T-cell (primary cell): ENCODE data around the gene PHF23. TPM values are rescaled to one million over a fixed set of nuclear protein-coding genes. Genes with fewer than 3 reads are reported as not detected.

ENCODE experiments used
- ATAC-seq, 4 experiments: fragments of 200-7000 bp in 3 of 4; fragments of 150-1000 bp in 1 of 4; cut with Tn5 transposase; replicated peaks in 1 of 4; 1 replicate in 3 of 4; 2 replicates in 1 of 4; pipeline ENCODE4 v1.10.0; 2021; ENCODE audit warnings: moderate library complexity in 3 of 4, mild to moderate bottlenecking in 2 of 4, moderate number of reproducible peaks in 1 of 4
- CTCF ChIA-PET, 2 donors: fragments of 300-600 bp; sonication (Branson Sonifier 250); formaldehyde crosslinking; loops; one replicate each; lab custom pipeline; 2022; ENCODE audit warnings: antibody characterized with exemption in 2 of 2; lab: Charles Lee
- POLR2A ChIA-PET, 2 donors: fragments of 300-600 bp; sonication (Branson Sonifier 250); formaldehyde crosslinking; loops; one replicate each; lab custom pipeline; 2022; ENCODE audit warnings: antibody characterized with exemption in 2 of 2; lab: Charles Lee
- DNase-seq, 35 experiments: peaks; one replicate each; pipeline versions ENCODE4 v3.0.0 to v3.0.0-alpha.2; 2013 to 2023
- H3K27ac ChIP-seq: one replicate; pipeline ENCODE4 v1.5.1; 2013; ENCODE audit warnings: low read length
- H3K27me3 ChIP-seq, 2 experiments: replicated peaks in 1 of 2; 1 replicate in 1 of 2; 2 replicates in 1 of 2; pipeline versions ENCODE4 v1.6.1 to v1.7.0; 2013; ENCODE audit warnings: low read length in 1 of 2, mixed read lengths in 1 of 2; ENCODE audit not compliant: control insufficient read depth in 2 of 2, insufficient read depth in 2 of 2; ENCODE audit errors: extremely low read depth in 1 of 2
- H3K36me3 ChIP-seq, 2 donors: 1 replicate in 1 of 2; 2 replicates in 1 of 2; pipeline versions ENCODE4 v1.6.1 to v1.7.0; 2013; ENCODE audit warnings: low read length in 1 of 2; ENCODE audit not compliant: control insufficient read depth in 2 of 2, insufficient read depth in 1 of 2; ENCODE audit errors: extremely low read depth in 1 of 2
- H3K4me1 ChIP-seq, 2 experiments: 1 replicate in 1 of 2; 2 replicates in 1 of 2; pipeline versions ENCODE4 v1.6.1 to v1.7.0; 2013; ENCODE audit warnings: low read length in 2 of 2, mixed read lengths in 1 of 2; ENCODE audit not compliant: insufficient read depth in 2 of 2, control insufficient read depth in 1 of 2; ENCODE audit errors: extremely low read depth in 1 of 2
- H3K4me3 ChIP-seq, 2 donors: 1 replicate in 1 of 2; 2 replicates in 1 of 2; pipeline versions ENCODE4 v1.5.1 to v1.7.0; 2013; ENCODE audit warnings: mild to moderate bottlenecking in 2 of 2, low read length in 1 of 2, moderate library complexity in 1 of 2; ENCODE audit not compliant: control insufficient read depth in 1 of 2; ENCODE audit errors: extremely low read depth in 1 of 2
- H3K9me3 ChIP-seq: 2 replicates; pipeline ENCODE4 v1.7.0; 2013
- H3K27ac Mint-ChIP-seq, 2 donors: one replicate each; pipeline ENCODE4 v1.8.0; 2020 to 2021; ENCODE audit warnings: mild to moderate bottlenecking in 2 of 2, mixed read lengths in 2 of 2
- H3K27me3 Mint-ChIP-seq, 2 donors: one replicate each; pipeline ENCODE4 v1.8.0; 2021 to 2022; ENCODE audit warnings: mixed read lengths in 2 of 2
- H3K36me3 Mint-ChIP-seq: one replicate; pipeline ENCODE4 v1.8.0; 2021; ENCODE audit warnings: mixed read lengths
- H3K4me1 Mint-ChIP-seq, 3 donors: one replicate each; pipeline ENCODE4 v1.8.0; 2020 to 2022; ENCODE audit warnings: mixed read lengths in 3 of 3, mild to moderate bottlenecking in 1 of 3
- H3K4me3 Mint-ChIP-seq, 3 donors: one replicate each; pipeline ENCODE4 v1.8.0; 2020 to 2022; ENCODE audit warnings: mild to moderate bottlenecking in 3 of 3, mixed read lengths in 3 of 3, moderate library complexity in 3 of 3
- H3K9me3 Mint-ChIP-seq, 3 donors: one replicate each; pipeline ENCODE4 v1.8.0; 2020 to 2022; ENCODE audit warnings: mixed read lengths in 3 of 3
- WGBS: methylation state at CpG from one replicate; pipeline ENCODE4 v1.1.5; 2013; ENCODE audit warnings: missing lambda C conversion rate; ENCODE audit not compliant: insufficient coverage; 5-methylcytosine and 5-hydroxymethylcytosine counted together
- total RNA-seq, 35 experiments: library from RNA in 6 of 35; stranded (reverse) in 6 of 35; fragments of 120-200 nt in 1 of 35; gene quantifications; one replicate each; pipeline versions ENCODE4 v1.2.1 to v1.2.4 and lab custom pipeline; 2013 to 2026

PHF23 gene
- total RNA-seq, 5 donors from 2014 or later (not counting 1 experiment from before 2014, with no cell fraction given), result 13.3 to 51.6 (median 43.5) TPM

DNA sequence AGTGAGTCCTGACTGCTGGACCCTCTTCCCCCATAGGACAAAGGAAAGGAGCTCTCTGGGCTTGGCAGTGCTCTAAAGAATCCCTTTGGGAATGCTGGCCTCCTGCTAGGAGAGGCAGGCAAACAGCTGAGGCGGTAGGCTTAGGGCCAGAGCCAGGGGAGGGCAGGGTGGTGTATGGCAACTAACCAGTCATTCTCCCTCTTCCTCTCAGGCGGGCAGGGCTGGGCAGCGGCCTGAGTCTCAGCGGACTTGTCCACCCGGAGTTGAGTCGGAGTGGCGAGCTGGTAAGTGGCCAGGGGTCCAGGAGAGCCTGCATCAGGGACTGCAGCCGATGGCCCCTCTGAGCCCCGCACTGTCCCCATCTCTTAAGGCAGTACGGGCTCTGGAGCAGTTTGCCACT lies 15.1 kb downstream of the PHF23 start:
- Mint-ChIP-seq H3K9me3 (no peaks in the 10 kb centered on the region), H3K4me1 (peaks cover 17 to 24% (median 23%) of the 10 kb centered on the region in 3 donors), H3K4me3 (no peak overlapping the region), H3K36me3 (peaks cover 18% of the 10 kb centered on the region), H3K27ac (no peak overlapping the region), H3K27me3 (no peaks in the 10 kb centered on the region)
- Histone ChIP-seq H3K27ac (no peak overlapping the region), H3K9me3 (no peaks in the 10 kb centered on the region), H3K27me3 (no peaks in the 10 kb centered on the region), H3K36me3 (peaks cover 15 to 75% of the 10 kb centered on the region in 2 donors), H3K4me1 (peaks cover 9 to 23% of the 10 kb centered on the region in 2 experiments), H3K4me3 (no peak overlapping the region)
- CTCF ChIA-PET, result no interaction called here
- DNase-seq (no peak), ATAC-seq (no peak)
- POLR2A ChIA-PET, result interaction anchor here in 1 of 2 donors (0.7 kb wide), 1 partner anchor 20 kb away, joined by 3 read pairs; no protein-coding TSS in a partner anchor
- WGBS, result 98% methylated on average over 8 of the region's 10 CpGs

DNA sequence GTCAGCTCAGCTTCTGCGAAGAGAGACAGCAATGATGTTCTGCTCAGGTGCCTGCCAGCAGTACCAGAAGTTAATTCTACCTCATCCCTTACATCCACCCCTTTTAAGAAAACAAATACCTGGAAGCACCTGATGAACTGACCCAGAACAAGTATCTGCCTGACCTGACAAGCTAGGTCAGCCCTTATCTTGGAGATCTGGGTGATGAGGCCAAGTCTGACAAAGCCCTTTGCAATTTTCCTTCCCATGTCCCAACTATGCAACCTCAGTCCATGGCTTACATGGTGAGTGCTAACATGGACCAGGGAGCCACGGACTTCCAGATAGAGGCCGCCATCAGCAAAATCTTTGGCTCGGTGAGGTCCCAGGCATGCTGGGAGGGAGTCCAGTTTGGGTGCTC lies 15.9 kb downstream of the PHF23 start:
- Mint-ChIP-seq H3K4me1 (peaks cover 25 to 30% (median 30%) of the 10 kb centered on the region in 3 donors), H3K27ac (no peak overlapping the region), H3K36me3 (peaks cover 16% of the 10 kb centered on the region), H3K9me3 (no peaks in the 10 kb centered on the region), H3K4me3 (no peak overlapping the region), H3K27me3 (no peaks in the 10 kb centered on the region)
- DNase-seq, result no peak
- Histone ChIP-seq H3K9me3 (no peaks in the 10 kb centered on the region), H3K36me3 (peaks cover 11 to 68% of the 10 kb centered on the region in 2 donors), H3K4me3 (no peak overlapping the region), H3K27ac (no peak overlapping the region), H3K4me1 (peaks cover 16 to 30% of the 10 kb centered on the region in 2 experiments), H3K27me3 (no peaks in the 10 kb centered on the region)
- ChIA-PET CTCF (interaction anchor here in 1 of 2 donors (0.6 kb wide), 1 partner anchor 9 kb away, joined by 3 read pairs; no protein-coding TSS in a partner anchor), POLR2A (no interaction called here)
- WGBS, result 91% methylated on average over 4 of the region's 4 CpGs
- no peak for ATAC-seq

DNA sequence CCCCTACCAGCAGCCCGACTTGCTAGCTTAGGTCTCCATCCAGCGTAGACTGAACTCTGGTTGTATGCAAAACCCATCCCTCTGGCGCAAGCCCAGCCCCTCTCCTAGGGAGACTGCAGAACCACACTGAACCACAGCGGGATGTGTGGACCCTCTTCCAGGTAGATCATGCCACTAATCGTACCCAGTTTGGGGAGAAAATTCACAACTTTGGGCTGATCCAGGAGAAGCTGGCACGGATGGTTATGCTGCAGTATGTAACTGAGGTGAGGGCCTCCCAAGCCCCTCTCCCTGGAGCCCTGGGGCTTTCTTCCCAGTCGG lies 16.3 kb downstream of the PHF23 start:
- no peak overlapping the region for H3K27ac ChIP-seq
- H3K4me3 Mint-ChIP-seq, result no peak overlapping the region
- DNase-seq, result no peak

DNA sequence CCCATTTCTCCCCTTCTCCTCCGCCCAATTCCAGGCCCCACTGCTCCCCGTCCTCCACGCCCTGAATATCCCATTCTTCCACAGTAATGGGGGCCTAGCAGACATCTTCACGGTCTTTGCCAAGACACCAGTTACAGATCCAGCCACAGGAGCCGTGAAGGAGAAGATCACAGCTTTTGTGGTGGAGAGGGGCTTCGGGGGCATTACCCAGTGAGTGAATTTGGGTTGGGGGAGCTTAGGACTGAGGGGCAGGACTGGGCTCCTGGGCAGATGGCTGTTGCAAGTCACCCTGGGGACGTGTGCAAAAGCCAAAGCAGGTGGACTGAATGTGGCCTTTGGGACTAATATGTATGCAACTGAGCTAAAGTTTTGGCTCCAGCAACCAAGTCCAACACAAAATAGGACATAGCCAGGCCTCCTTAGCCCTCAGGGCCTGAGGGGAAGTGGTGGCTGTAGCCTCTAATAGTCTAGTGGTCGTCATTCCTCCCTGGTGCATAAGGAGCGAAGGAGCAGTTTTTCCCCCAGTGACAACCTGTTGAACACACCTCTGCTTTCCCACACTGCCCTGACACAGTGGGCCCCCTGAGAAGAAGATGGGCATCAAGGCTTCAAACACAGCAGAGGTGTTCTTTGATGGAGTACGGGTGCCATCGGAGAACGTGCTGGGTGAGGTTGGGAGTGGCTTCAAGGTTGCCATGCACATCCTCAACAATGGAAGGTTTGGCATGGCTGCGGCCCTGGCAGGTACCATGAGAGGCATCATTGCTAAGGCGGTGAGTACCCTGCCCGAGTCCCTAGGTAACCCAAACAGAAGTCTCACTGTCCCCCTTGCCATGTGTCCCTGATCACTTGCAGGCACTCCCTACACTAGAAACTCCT lies 16.9 kb downstream of the PHF23 start:
- Mint-ChIP-seq H3K27me3 (no peaks in the 10 kb centered on the region), H3K36me3 (peaks cover 11% of the 10 kb centered on the region), H3K4me3 (no peak overlapping the region), H3K4me1 (peaks cover 35 to 39% (median 35%) of the 10 kb centered on the region in 3 donors), H3K9me3 (no peaks in the 10 kb centered on the region), H3K27ac (peak overlapping the region in 1 of 2 donors; percentile 18)
- ChIA-PET CTCF (interaction anchor here in 1 of 2 donors (1.1 kb wide), 1 partner anchor 10 kb away, joined by 3 read pairs; no protein-coding TSS in a partner anchor), POLR2A (no interaction called here)
- H3K4me1 ChIP-seq, result peaks cover 20 to 39% of the 10 kb centered on the region in 2 experiments
- no peaks in the 10 kb centered on the region for H3K27me3 ChIP-seq
- H3K27ac ChIP-seq, result no peak overlapping the region
- no peak for ATAC-seq
- H3K4me3 ChIP-seq, result no peak overlapping the region
- H3K9me3 ChIP-seq, result no peaks in the 10 kb centered on the region
- DNase-seq, result no peak
- 91% methylated on average over 12 of the region's 15 CpGs for WGBS
- peaks cover 8 to 59% of the 10 kb centered on the region in 2 donors for H3K36me3 ChIP-seq

More for the DNA sequence above, 16.3 kb downstream of the PHF23 start:
- H3K36me3 Mint-ChIP-seq, result peaks cover 13% of the 10 kb centered on the region
- H3K9me3 Mint-ChIP-seq, result no peaks in the 10 kb centered on the region
- Histone ChIP-seq H3K4me3 (no peak overlapping the region), H3K4me1 (peaks cover 20 to 34% of the 10 kb centered on the region in 2 experiments), H3K27me3 (no peaks in the 10 kb centered on the region), H3K36me3 (peaks cover 11 to 64% of the 10 kb centered on the region in 2 donors), H3K9me3 (no peaks in the 10 kb centered on the region)
- H3K4me1 Mint-ChIP-seq, result peaks cover 29 to 35% (median 31%) of the 10 kb centered on the region in 3 donors
- ATAC-seq, result no peak
- 95% methylated on average over 6 of the region's 7 CpGs for WGBS
- H3K27ac Mint-ChIP-seq, result no peak overlapping the region
- CTCF ChIA-PET, result no interaction called here
- POLR2A ChIA-PET, result no interaction called here
- no peaks in the 10 kb centered on the region for H3K27me3 Mint-ChIP-seq

DNA sequence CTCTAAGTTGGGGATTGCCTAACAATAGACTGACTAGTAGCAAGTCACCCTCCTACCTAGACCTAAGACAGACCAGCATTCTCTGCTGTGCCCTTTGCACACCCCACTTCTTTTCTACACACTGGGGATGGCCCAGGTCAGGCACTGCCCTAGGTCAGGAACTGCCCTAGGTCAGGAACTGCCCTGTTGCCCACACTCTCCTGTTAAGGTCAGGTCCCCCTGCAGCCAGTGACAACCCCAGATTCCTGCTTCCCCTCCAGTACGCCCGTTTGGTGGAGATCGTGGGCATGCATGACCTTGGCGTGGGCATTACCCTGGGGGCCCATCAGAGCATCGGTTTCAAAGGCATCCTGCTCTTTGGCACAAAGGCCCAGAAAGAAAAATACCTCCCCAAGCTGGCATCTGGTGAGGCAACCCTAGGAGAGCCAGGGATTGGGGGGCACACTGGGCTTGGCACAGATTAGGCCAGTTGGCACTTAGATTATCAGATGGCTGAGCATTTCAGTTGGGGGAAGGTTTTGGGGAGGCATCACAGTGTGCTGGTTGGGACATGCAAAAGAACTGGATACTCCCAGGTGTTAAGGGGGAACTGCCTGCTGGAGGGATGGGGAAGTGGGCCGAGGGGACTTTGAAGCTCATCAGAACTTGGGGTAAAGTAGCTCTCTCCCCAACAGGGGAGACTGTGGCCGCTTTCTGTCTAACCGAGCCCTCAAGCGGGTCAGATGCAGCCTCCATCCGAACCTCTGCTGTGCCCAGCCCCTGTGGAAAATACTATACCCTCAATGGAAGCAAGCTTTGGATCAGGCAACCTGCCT lies 17.8 kb downstream of the PHF23 start:
- WGBS, result 89% methylated on average over 8 of the region's 10 CpGs
- peaks cover 7 to 50% of the 10 kb centered on the region in 2 donors for H3K36me3 ChIP-seq
- DNase-seq, result no peak
- Mint-ChIP-seq H3K27ac (peak overlapping the region; percentile 90 to 92), H3K4me3 (peak overlapping the region; percentile 36 to 91 (median 90)), H3K36me3 (peaks cover 11% of the 10 kb centered on the region), H3K9me3 (no peaks in the 10 kb centered on the region), H3K27me3 (no peaks in the 10 kb centered on the region), H3K4me1 (peaks cover 39 to 44% (median 40%) of the 10 kb centered on the region in 3 donors)
- H3K4me3 ChIP-seq, result no peak overlapping the region
- peaks cover 25 to 46% of the 10 kb centered on the region in 2 experiments for H3K4me1 ChIP-seq
- ATAC-seq, result no peak
- ChIA-PET CTCF (interaction anchor here in 1 of 2 donors (0.5 to 1.7 kb wide), 10 partner anchors 11 to 377 kb away, joined by 3 to 12 read pairs (median 4); partner anchors contain the start of genes GABARAP, PHF23 and TMEM102), POLR2A (no interaction called here)
- H3K9me3 ChIP-seq, result no peaks in the 10 kb centered on the region
- H3K27me3 ChIP-seq, result no peaks in the 10 kb centered on the region
- no peak overlapping the region for H3K27ac ChIP-seq
